ENCODE measurements around the gene HNRNPC. TPM values are rescaled to one million over a fixed set of nuclear protein-coding genes. Genes with fewer than 3 reads are reported as not detected.

The HNRNPC gene
- total RNA-seq, 1 donor from 2014 or later, result 669 TPM

DNA sequence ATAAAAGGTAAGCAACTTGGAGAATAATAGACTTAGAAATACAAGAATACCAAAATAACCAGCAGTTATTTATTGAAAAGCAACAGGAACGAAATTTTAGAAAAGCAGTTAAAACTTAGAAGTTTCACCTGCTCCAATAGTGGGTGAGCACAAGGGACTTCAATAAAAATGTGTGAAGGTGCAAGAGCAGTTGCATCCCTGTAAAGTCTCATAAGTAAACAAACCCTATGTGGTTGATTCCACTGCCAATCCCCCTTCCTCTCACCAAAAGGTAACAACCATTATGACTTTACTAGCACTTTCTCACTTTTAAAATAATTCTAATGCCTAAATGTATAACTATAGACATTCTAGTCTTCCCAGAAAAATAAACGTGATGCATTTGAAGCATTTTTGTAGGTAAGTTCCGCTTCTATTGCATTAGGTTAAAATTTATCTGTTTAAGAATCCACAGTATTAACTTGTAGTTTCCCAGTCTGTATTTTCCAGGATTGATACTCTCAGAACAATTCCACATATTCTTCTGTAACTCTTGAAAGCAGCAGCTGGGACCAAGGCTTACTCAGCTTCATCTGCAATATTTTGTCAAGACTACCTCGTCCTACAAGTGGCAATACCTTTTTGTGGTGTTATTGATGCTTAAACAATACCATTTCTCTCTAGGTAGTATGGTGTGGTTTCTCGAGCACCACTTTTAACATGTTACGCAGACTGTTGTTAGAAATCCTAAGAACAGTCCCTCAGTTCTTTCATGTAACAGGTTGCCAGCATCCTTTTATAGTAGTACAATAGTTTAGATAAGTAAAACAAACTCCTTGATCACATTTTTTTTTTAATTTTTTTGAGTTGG, 32.1 kb downstream of the HNRNPC start:
- Mint-ChIP-seq H3K9me3 (no peaks in the 10 kb centered on the region), H3K27ac (peak overlapping the region; percentile 30), H3K36me3 (peaks cover 23% of the 10 kb centered on the region), H3K27me3 (ENCODE audit: low read depth) (no peaks in the 10 kb centered on the region), H3K4me1 (peaks cover 16% of the 10 kb centered on the region), H3K4me3 (no peak overlapping the region)
- no peak for DNase-seq (ENCODE audit: low spot score in 2 of 2, unreplicated experiment in 2 of 2)
- TF ChIP-seq CTCF (IDR thresholded peaks at IDR 0.05; ENCODE audit: unreplicated experiment), result no peak

GRCh38 chr14:21234112-21234511, 35.1 kb downstream of the HNRNPC start:
- no peak for DNase-seq (ENCODE audit: low spot score in 2 of 2, unreplicated experiment in 2 of 2)
- no peak overlapping the region for H3K4me3 Mint-ChIP-seq
- peaks cover 13% of the 10 kb centered on the region for H3K4me1 Mint-ChIP-seq
- no peak for TF ChIP-seq CTCF (IDR thresholded peaks at IDR 0.05; ENCODE audit: unreplicated experiment)
- H3K36me3 Mint-ChIP-seq, result peaks cover 47% of the 10 kb centered on the region
- no peaks in the 10 kb centered on the region for H3K9me3 Mint-ChIP-seq
- H3K27me3 Mint-ChIP-seq (ENCODE audit: low read depth), result no peaks in the 10 kb centered on the region
- H3K27ac Mint-ChIP-seq, result peak overlapping the region; percentile 61

GRCh38 chr14:21233457-21234076, 35.7 kb downstream of the HNRNPC start:
- no peak overlapping the region for H3K4me3 Mint-ChIP-seq
- no peaks in the 10 kb centered on the region for H3K9me3 Mint-ChIP-seq
- no peak for TF ChIP-seq CTCF (IDR thresholded peaks at IDR 0.05; ENCODE audit: unreplicated experiment)
- DNase-seq (ENCODE audit: low spot score in 2 of 2, unreplicated experiment in 2 of 2), result no peak
- no peaks in the 10 kb centered on the region for H3K27me3 Mint-ChIP-seq (ENCODE audit: low read depth)
- H3K4me1 Mint-ChIP-seq, result peaks cover 13% of the 10 kb centered on the region
- peak overlapping the region; percentile 56 for H3K27ac Mint-ChIP-seq
- H3K36me3 Mint-ChIP-seq, result peaks cover 44% of the 10 kb centered on the region

DNA sequence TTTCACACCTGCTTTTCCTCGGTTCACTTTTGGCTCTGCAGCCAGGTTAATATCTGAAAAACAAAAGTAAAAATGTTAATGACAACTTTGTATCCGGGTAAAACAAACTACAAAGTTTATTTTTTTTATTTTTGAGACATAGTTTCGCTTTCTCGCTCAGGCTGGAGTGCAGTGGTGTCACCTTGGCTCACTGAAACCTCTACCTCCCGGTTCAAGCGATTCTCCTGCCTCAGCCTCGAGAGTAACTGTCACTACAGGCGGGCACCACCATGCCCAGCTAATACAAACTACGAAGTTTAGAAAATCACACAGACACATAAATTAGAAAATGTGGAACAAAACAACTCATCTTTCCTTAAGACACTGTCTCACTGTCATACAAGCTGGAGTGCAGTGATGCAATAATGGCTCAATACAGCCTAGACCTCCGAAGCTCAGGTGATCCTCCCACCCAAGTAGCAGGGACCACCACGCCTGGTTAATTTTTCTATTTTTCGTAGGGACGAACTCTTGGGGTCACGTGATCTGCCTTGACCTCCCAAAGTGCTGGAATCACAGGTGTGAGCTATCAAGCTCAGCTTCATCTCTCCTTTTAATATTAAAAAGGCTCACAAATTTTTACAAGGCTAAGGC, 38.1 kb downstream of the HNRNPC start:
- H3K4me3 Mint-ChIP-seq, result no peak overlapping the region
- H3K27ac Mint-ChIP-seq, result peak overlapping the region; percentile 63
- H3K27me3 Mint-ChIP-seq (ENCODE audit: low read depth), result no peaks in the 10 kb centered on the region
- no peak for DNase-seq (ENCODE audit: low spot score in 2 of 2, unreplicated experiment in 2 of 2)
- TF ChIP-seq CTCF (IDR thresholded peaks at IDR 0.05; ENCODE audit: unreplicated experiment), result no peak
- no peaks in the 10 kb centered on the region for H3K9me3 Mint-ChIP-seq
- peaks cover 49% of the 10 kb centered on the region for H3K36me3 Mint-ChIP-seq
- peaks cover 17% of the 10 kb centered on the region for H3K4me1 Mint-ChIP-seq

DNA sequence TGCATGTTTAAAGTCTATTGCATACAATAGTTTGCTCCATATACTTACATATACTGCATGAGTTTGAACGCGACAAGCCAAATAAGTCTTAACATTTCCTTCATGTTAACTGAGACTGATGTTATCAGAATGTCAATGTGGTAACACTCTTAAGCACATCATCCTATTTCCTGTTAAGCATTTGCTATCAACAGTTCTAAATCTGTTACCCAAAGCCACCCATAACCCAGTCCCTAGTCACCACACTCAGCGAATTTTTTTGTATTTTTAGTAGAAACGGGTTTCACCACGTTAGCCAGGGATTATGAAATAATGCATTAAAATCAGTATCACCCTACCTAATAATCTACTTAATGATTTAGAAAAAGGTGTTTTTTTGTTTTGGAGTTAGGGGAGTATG, 39.4 kb downstream of the HNRNPC start:
- H3K9me3 Mint-ChIP-seq, result no peaks in the 10 kb centered on the region
- H3K27ac Mint-ChIP-seq, result peak overlapping the region; percentile 18
- no peak for DNase-seq (ENCODE audit: low spot score in 2 of 2, unreplicated experiment in 2 of 2)
- no peak overlapping the region for H3K4me3 Mint-ChIP-seq
- peaks cover 12% of the 10 kb centered on the region for H3K4me1 Mint-ChIP-seq
- TF ChIP-seq CTCF (IDR thresholded peaks at IDR 0.05; ENCODE audit: unreplicated experiment), result no peak
- peaks cover 51% of the 10 kb centered on the region for H3K36me3 Mint-ChIP-seq
- H3K27me3 Mint-ChIP-seq (ENCODE audit: low read depth), result no peaks in the 10 kb centered on the region
